GM19397 (cell line): ENCODE data around the gene FBXO47.
"Not testable (repeated sequence)": the region's sequence is repeated elsewhere in the genome, so short reads cannot be mapped to it uniquely, and the experiment has no call there.

Experiments used
- ATAC-seq: cut with Tn5 transposase; IDR thresholded peaks from one replicate; pipeline ENCODE4 v1.9.1; 2021; ENCODE audit warnings: mild to moderate bottlenecking, moderate library complexity; ENCODE audit not compliant: unreplicated experiment

The FBXO47 gene

GRCh38 chr17:38925263-38925995, 41.8 kb downstream of the FBXO47 start, which contains the start of gene LASP1NB:
LASP1NB (plus strand) TSS chr17:38925614.
- no peak for ATAC-seq

GRCh38 chr17:38922538-38923297, 44.5 kb downstream of the FBXO47 start:
- ATAC-seq = no peak

- ATAC-seq = no peak
Observed at GRCh38 chr17:38921756-38922411, 45.3 kb downstream of the FBXO47 start.

- no peak for ATAC-seq
Observed at GRCh38 chr17:38920374-38921291, 46.6 kb downstream of the FBXO47 start.

GRCh38 chr17:38919316-38920078, 47.7 kb downstream of the FBXO47 start:
- ATAC-seq = no peak

GRCh38 chr17:38918916-38919315, 48.3 kb downstream of the FBXO47 start:
- ATAC-seq = no peak

- no peak for ATAC-seq
Observed at GRCh38 chr17:38918129-38918913, 48.9 kb downstream of the FBXO47 start.

GRCh38 chr17:38917259-38917658, 49.9 kb downstream of the FBXO47 start:
- no peak for ATAC-seq

GRCh38 chr17:38916771-38917170, 50.4 kb downstream of the FBXO47 start:
- no peak for ATAC-seq

GRCh38 chr17:38915639-38915995, 51.6 kb downstream of the FBXO47 start:
- no peak for ATAC-seq

GRCh38 chr17:38914741-38915638, 52.2 kb downstream of the FBXO47 start:
- ATAC-seq = no peak

- no peak for ATAC-seq
Observed at GRCh38 chr17:38912221-38912813, 54.9 kb downstream of the FBXO47 start.

- not testable (repeated sequence) for ATAC-seq
Observed at GRCh38 chr17:38911731-38912081, 55.5 kb downstream of the FBXO47 start.

- ATAC-seq = no peak
Observed at GRCh38 chr17:38911081-38911730, 56.0 kb downstream of the FBXO47 start.

- no peak for ATAC-seq
Observed at GRCh38 chr17:38910325-38910724, 56.9 kb downstream of the FBXO47 start.

- no peak for ATAC-seq
Observed at GRCh38 chr17:38908676-38909181, 58.5 kb downstream of the FBXO47 start.
